NCI-H748 treated with DMSO at 0.1 percent for 48 hours (cell line): ENCODE measurements around the gene TPI1.

Experiments
- DNase-seq: peaks from one replicate; lab custom pipeline; 2025; lab: John Stamatoyannopoulos, UW

The TPI1 gene

DNA sequence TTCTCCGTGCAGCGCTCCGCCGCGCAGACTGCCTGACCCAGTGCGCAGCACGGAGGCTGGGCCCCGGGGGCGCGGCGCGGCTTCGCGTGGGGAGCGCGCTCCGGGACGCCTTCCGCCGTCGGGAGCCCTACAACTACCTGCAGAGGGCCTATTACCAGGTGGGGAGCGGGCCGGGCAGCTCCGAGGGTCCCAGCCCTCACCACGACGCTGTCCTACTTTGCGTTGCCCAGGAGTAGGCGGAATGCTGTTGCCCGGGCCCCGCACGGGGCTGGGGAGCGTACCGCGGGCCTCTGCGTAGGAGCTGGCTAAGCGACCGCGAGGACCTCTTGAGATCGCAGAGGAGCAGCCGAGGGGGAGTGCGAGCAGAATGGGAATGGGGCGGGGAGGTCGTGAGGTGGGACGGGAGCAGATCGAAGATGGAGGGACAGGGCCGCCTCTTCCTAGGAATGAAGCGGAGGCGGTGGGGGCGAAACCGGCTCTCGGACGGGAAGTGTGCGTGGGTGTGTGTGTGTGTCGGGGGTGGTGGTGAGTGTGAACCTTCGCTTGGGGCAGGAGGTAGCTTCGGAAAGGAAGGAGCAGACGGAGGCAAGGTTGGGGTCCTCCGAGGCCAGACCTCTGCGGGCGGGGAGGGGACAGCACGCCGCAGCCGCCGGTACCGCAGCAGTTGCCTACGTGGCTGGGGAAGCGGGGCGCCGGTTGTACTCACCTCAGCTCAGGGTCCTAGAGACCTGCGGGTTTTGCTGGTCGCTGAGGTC lies 38.4 kb upstream of the TPI1 start:
- no peak for DNase-seq

DNA sequence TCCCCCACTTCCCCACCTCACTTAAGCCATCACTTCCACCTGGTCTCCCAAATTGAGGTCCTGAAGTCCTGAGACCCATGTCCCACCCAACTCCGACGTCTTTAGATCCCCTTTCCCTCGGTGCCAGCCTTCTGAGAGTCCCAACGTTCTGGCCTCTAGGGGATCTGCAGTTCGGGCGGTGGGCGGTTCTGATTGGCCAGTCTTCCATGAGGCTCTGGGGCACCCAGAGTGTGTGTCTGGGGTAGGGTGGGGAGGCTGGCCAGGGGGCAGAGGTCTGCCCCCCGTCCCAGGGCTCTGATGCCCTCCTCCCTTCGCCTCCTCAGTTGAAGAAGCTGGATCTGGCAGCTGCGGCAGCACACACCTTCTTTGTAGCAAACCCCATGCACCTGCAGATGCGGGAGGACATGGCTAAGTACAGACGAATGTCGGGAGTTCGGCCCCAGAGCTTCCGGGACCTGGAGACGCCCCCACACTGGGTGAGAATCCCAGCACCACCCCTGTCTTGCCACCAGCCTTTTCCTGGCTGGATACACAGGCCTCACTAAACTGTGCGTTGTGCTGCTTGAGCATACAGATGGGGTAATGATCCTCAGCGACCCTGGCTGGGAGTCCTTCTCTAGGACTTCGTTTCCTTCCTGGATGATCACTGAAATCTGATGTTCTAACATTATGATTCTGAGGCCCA lies 37.7 kb upstream of the TPI1 start:
- no peak for DNase-seq

DNA sequence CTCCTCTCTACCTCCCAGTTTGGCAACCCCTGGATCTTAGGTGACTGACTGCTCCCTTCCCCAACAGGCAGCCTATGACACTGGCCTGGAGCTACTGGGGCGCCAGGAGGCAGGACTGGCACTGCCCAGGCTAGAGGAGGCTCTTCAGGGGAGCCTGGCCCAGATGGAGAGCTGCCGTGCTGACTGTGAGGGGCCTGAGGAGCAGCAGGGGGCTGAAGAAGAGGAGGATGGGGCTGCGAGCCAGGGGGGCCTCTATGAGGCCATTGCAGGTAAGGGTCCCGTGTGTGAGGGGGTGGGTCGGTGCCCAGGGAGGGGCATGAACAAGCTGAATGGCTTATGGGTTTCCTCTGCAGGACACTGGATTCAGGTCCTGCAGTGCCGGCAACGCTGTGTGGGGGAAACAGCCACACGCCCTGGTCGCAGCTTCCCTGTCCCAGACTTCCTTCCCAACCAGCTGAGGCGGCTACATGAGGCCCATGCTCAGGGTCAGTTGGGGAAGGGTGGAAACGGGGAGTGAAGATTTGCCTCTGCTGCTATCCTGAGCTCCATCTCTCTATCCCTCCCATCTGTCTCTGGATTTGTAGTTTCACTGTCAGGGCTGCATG lies 36.9 kb upstream of the TPI1 start:
- DNase-seq: no peak

DNA sequence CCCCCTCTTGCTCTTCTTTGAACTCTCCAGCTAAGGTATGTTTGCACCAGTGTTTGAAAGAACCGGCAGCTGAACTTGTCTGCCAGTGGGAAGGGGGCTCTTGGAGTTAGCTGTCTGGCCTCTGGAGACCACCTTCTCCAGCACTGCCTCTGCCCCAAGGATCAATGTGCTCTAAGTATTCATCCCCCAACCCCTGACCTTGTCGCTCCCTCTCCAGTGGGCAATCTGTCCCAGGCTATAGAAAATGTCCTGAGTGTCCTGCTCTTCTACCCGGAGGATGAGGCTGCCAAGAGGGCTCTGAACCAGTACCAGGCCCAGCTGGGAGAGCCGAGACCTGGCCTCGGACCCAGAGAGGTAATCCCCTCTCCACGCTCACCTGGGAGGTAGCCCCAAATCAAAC lies 36.3 kb upstream of the TPI1 start:
- DNase-seq: no peak

DNA sequence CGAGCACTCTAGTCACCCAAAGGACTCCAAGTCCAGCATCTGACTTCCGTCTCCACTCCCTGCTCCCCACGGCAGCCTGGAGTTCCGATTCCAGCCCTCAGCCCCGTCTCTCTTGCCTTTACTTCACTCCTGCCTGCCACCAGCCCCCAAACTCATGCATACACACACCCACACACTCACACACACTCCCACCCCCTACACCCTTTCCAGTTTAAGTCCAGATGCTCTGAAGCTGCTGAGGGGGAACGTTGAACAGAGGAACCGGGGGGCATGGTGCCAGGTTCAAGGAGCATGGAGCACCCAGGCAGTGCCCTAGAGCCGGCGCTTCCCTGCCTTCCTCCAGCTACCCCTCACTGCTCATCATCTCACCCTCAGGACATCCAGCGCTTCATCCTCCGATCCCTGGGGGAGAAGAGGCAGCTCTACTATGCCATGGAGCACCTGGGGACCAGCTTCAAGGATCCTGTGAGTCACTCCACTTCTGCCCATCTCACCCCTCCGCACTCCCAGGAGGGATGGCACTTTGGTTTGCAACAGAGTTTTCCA lies 35.8 kb upstream of the TPI1 start:
- DNase-seq: no peak

DNA sequence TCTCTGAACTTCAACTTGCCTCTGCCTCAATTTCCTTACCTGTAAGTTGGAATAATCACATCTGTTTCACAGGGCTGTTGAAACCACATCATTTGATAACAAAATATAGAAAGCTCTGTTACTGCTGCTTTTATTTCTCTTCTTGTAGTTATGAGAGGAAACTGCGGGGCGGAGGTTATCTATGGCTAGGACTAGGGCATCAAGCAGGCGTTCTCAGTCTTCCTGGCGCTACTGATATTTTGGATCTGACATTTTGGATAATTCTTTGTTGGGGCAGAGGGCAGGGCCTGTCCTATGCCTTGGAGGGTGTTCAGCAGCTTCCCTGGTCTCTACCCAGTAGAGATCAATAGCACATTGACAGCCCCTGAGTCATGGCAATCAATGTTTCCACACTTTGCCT lies 35.2 kb upstream of the TPI1 start:
- no peak for DNase-seq

DNA sequence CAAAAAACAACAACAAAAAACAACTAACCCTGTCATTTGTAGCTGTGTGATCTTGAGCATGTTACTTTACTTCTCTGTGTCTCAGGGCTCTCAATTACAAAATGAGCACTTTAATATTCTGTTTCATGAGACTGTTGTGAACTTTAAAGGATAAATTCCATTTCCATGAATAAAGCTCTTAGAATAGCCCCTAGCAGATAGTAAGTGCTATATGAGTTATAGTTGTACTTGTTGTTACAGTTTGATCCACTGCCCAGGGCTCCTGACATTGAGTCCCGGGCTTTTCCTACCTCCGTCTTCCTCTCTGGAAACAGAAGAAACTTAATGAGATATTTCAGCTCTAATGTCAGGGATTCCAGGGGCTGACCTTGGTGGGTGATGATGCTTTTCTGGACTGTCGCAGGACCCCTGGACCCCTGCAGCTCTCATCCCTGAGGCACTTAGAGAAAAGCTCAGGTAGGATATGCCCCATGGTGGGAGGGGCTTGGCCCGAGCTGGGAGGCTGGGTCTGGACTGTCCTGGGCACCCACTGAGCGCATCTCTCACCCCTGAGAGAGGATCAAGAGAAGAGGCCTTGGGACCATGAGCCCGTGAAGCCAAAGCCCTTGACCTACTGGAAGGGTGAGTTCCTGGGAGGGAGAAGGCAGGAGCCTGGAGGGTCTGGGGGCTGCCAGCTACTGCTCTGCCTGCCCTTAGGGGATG lies 34.0 kb upstream of the TPI1 start:
- DNase-seq: no peak

- DNase-seq: no peak
Observed at GRCh38 chr12:6834254-6834653, 33.1 kb upstream of the TPI1 start.

- no peak for DNase-seq
Observed at GRCh38 chr12:6834873-6835272, 32.5 kb upstream of the TPI1 start.

GRCh38 chr12:6836851-6837250 lies 30.5 kb upstream of the TPI1 start:
- DNase-seq: no peak

DNA sequence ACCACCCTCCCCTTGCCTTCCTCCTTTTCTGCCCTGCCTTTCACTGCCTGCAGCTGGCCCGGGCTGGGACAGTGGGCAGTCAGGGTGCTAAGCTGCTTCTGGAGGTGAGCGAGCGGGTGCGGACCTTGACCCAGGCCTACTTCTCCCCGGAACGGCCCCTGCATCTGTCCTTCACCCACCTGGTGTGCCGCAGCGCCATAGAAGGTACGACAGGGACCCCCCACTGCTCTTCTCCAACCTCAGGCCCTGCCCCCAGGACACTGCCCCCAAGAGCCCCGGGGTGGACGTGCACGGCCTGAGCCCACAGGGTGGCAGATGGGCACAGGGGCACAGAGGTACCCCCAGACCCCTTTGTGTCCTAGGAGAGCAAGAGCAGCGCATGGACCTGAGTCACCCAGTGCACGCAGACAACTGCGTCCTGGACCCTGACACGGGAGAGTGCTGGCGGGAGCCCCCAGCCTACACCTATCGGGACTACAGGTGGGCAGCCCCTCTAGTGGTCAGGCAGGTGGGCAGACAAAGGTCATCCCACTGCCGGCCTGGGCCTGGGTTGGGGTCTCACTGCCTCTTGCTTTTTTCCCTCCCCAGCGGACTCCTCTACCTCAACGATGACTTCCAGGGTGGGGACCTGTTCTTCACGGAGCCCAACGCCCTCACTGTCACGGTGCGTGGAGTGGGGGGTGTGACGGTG lies 29.8 kb upstream of the TPI1 start:
- no peak for DNase-seq

DNA sequence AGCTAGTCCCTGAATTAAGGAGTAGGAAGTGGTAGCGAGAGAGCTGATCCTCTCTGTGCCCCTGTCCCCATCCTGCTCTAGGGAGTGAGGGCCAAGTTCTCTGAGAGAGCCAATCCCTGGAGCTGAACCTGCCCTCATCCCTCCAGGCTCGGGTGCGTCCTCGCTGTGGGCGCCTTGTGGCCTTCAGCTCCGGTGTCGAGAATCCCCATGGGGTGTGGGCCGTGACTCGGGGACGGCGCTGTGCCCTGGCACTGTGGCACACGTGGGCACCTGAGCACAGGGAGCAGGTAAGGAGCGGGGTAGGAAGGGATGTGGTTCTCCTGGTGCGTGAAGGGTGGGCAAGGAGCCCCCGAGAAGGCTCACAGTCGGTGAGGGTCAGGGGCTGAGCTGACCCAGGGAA lies 28.5 kb upstream of the TPI1 start:
- DNase-seq: no peak

GRCh38 chr12:6839482-6840201 lies 27.7 kb upstream of the TPI1 start:
- no peak for DNase-seq

GRCh38 chr12:6840330-6840729 lies 27.0 kb upstream of the TPI1 start:
- no peak for DNase-seq

GRCh38 chr12:6840761-6841515 lies 26.4 kb upstream of the TPI1 start, which contains the start of gene GNB3:
Gene GNB3 (plus strand): TSS chr12:6840925. CDS start chr12:6841288, 363 bp downstream.
- DNase-seq: no peak

- no peak for DNase-seq
Observed at GRCh38 chr12:6842075-6842474, 25.3 kb upstream of the TPI1 start.

- no peak for DNase-seq
Observed at GRCh38 chr12:6843118-6843902, 24.0 kb upstream of the TPI1 start.

GRCh38 chr12:6845395-6845794 lies 21.9 kb upstream of the TPI1 start:
- DNase-seq: no peak

DNA sequence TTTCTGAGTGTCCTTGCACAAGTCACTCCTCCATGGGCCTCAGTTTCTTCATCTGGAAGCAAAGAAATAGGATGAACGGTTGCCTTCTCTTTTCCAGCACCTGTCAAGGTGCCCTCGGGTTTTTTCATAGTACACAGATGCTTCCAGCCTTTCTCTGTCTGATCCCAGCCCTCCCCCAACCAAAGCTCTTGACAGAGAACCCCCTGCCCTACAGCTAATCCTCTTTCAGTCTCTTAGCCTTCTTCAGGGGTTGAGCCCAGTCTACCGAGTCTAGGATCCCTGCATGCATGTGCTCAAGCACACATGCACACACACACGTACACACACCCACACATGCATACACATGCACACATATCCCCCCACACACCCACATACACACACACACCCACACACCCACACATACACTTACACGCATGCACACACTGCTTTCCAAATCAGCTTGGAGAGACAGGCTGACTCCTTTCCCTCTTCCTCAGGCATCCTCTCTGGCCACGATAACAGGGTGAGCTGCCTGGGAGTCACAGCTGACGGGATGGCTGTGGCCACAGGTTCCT lies 20.9 kb upstream of the TPI1 start:
- no peak for DNase-seq
